OCI-LY1 (cell line): ENCODE results near the gene SLCO4C1.

Experiments used
- H2AFZ ChIP-seq: fragments of 200-600 bp; sonication (generic), shearing (Covaris generic); 2 replicates; pipeline ENCODE4 v1.6.0; 2014; ENCODE audit warnings: antibody characterized with exemption, mild to moderate bottlenecking, low read length
- H3F3A ChIP-seq: fragments of 200-600 bp; sonication (generic), shearing (Covaris generic); 2 replicates; pipeline ENCODE4 v1.6.0; 2014; ENCODE audit warnings: mild to moderate bottlenecking, antibody characterized with exemption, low read length, moderate library complexity; ENCODE audit not compliant: insufficient read depth
- H3K27ac ChIP-seq: fragments of 200-600 bp; sonication (generic); 2 replicates; pipeline ENCODE4 v1.5.1; 2014; ENCODE audit warnings: low read length, mixed run types, mild to moderate bottlenecking, low read depth; ENCODE audit not compliant: poor library complexity, severe bottlenecking
- H3K27me3 ChIP-seq: fragments of 200-600 bp; sonication (generic); 2 replicates; pipeline ENCODE4 v1.6.0; 2014; ENCODE audit warnings: antibody characterized with exemption, mild to moderate bottlenecking, low read length, moderate library complexity; ENCODE audit not compliant: insufficient read depth
- H3K36me3 ChIP-seq: fragments of 200-600 bp; sonication (generic); 2 replicates; pipeline ENCODE4 v1.6.1; 2014; ENCODE audit warnings: mild to moderate bottlenecking, antibody characterized with exemption, low read length, moderate library complexity, mixed read lengths; ENCODE audit not compliant: insufficient read depth
- H3K4me1 ChIP-seq: fragments of 200-600 bp; sonication (generic); 2 replicates; pipeline ENCODE4 v1.5.1; 2014; ENCODE audit warnings: mild to moderate bottlenecking, low read length, moderate library complexity; ENCODE audit not compliant: insufficient read depth, severe bottlenecking
- H3K4me2 ChIP-seq: fragments of 200-600 bp; sonication (generic), shearing (Covaris generic); 2 replicates; pipeline ENCODE4 v1.6.1; 2014; ENCODE audit warnings: low read length
- H3K4me3 ChIP-seq: fragments of 200-600 bp; sonication (generic); 2 replicates; pipeline ENCODE4 v1.5.1; 2014; ENCODE audit warnings: low read length, low read depth, mild to moderate bottlenecking, mixed read lengths; ENCODE audit not compliant: poor library complexity, severe bottlenecking
- H3K79me2 ChIP-seq: fragments of 200-600 bp; shearing (Covaris generic); 2 replicates; pipeline ENCODE4 v1.6.1; 2016; ENCODE audit warnings: mixed run types, low read length, mixed read lengths; ENCODE audit not compliant: insufficient read depth
- H3K9ac ChIP-seq: fragments of 200-600 bp; sonication (generic), shearing (Covaris generic); 2 replicates; pipeline ENCODE4 v1.6.1; 2014; ENCODE audit warnings: mild to moderate bottlenecking, low read length, mixed read lengths
- H3K9me2 ChIP-seq: fragments of 200-600 bp; sonication (generic), shearing (Covaris generic); 2 replicates; pipeline ENCODE4 v1.6.1; 2014; ENCODE audit warnings: low read depth, mild to moderate bottlenecking, low read length, mixed read lengths
- H3K9me3 ChIP-seq: fragments of 200-600 bp; shearing (Covaris generic); 2 replicates; pipeline ENCODE4 v1.6.1; 2014; ENCODE audit warnings: low read length, mixed read lengths
- H4K20me1 ChIP-seq: fragments of 200-600 bp; sonication (generic), shearing (Covaris generic); 2 replicates; pipeline ENCODE4 v1.6.0; 2016; ENCODE audit warnings: mild to moderate bottlenecking, low read length; ENCODE audit not compliant: insufficient read depth
- CTCF ChIP-seq: fragments of 200-600 bp; sonication (generic), shearing (Covaris generic); IDR thresholded peaks from 2 replicates; pipeline ENCODE4 v1.5.1; 2017; ENCODE audit warnings: mild to moderate bottlenecking, antibody characterized with exemption, low read length, moderate library complexity, mixed read lengths
- EZH2 ChIP-seq: fragments of 200-600 bp; sonication (generic), shearing (Covaris generic); IDR thresholded peaks from 2 replicates; pipeline ENCODE4 v1.8.0; 2017; ENCODE audit warnings: borderline replicate concordance, mixed run types, mild to moderate bottlenecking, antibody characterized with exemption, low read length, moderate library complexity, mixed read lengths

Gene SLCO4C1

DNA sequence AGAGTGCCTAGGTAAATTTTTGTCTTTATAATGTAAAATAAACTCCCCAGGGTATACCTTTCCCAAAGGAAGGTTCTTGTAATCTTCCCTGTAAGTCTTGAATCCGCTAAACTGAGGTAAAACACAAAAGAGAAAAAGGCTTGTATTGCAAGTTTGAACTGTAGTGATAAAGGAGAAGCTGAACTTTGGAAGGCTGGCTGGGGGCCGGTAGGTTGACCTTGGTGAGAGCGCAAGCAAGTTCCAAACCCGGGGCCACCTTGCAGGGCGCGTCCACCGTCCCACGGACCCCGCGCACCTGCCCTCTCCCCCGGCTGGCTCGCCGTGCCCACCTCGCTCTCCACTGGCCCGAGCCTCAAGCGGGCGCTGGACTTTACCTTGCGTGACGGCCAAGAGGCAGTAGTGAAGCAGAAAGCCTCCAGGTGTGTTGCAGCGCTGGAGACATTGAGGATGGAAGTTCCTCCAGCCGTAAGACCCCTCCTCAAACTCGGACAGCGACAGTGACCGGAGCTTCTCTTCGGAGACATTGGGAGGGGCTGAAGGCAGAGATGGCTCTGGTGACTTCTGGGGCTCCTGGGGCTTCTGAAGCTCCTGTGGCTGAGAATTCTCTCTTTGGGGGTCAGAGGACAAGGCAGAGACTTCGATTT lies 428 bp downstream of the SLCO4C1 start:
- H4K20me1 ChIP-seq = no peaks in the 10 kb centered on the region
- H2AFZ ChIP-seq = no peak overlapping the region
- no peaks in the 10 kb centered on the region for H3K79me2 ChIP-seq
- no peaks in the 10 kb centered on the region for H3K27me3 ChIP-seq
- H3K27ac ChIP-seq = no peak overlapping the region
- no peak for TF ChIP-seq CTCF
- TF ChIP-seq EZH2 = no peak
- no peak overlapping the region for H3K9ac ChIP-seq
- no peaks in the 10 kb centered on the region for H3K36me3 ChIP-seq
- no peaks in the 10 kb centered on the region for H3K4me1 ChIP-seq
- no peak overlapping the region for H3K4me3 ChIP-seq
- no peaks in the 10 kb centered on the region for H3F3A ChIP-seq
- H3K4me2 ChIP-seq = no peak overlapping the region
- no peaks in the 10 kb centered on the region for H3K9me2 ChIP-seq
- H3K9me3 ChIP-seq = no peaks in the 10 kb centered on the region

- Histone ChIP-seq H3K9me3 (no peaks in the 10 kb centered on the region), H3K4me3 (no peak overlapping the region), H3K9me2 (no peaks in the 10 kb centered on the region), H3K36me3 (no peaks in the 10 kb centered on the region), H3K4me1 (no peaks in the 10 kb centered on the region), H3K27ac (no peak overlapping the region), H3K79me2 (no peaks in the 10 kb centered on the region), H4K20me1 (no peaks in the 10 kb centered on the region), H3K4me2 (no peak overlapping the region), H3F3A (no peaks in the 10 kb centered on the region), H3K9ac (no peak overlapping the region), H2AFZ (no peak overlapping the region), H3K27me3 (no peaks in the 10 kb centered on the region)
- TF ChIP-seq CTCF (no peak), EZH2 (no peak)
These were observed 1.1 kb downstream of the SLCO4C1 start for GRCh38 chr5:102294886-102295395.

DNA sequence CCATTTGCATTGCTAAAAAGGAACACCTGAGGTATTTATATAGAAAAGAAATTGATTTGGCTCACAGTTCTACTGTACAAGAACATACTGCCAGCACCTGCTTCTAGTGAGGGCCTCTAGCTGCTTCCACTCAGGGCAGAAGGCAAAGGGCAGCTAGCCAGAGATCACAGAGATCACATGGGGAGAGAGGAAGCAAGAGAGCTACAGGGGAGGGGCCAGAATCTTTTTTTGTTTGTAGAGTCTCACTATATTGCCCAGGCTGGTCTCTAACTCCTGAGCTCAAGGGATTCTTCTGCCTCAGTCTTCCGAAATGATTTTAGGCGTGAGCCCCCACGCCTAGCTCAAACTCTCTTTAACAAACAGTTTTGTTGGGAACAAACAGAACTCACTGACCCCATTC lies 6.1 kb downstream of the SLCO4C1 start:
- Histone ChIP-seq H3K4me3 (no peak overlapping the region), H3K4me1 (no peaks in the 10 kb centered on the region), H3K9me2 (no peaks in the 10 kb centered on the region), H4K20me1 (no peaks in the 10 kb centered on the region), H2AFZ (no peak overlapping the region), H3K27me3 (no peaks in the 10 kb centered on the region), H3K9me3 (no peaks in the 10 kb centered on the region), H3K27ac (no peak overlapping the region), H3K4me2 (no peak overlapping the region), H3K9ac (no peak overlapping the region), H3K36me3 (no peaks in the 10 kb centered on the region), H3K79me2 (no peaks in the 10 kb centered on the region), H3F3A (no peaks in the 10 kb centered on the region)
- TF ChIP-seq CTCF = no peak
